Activated CD4-positive, CD25-positive, alpha-beta regulatory T cell (primary cell): ENCODE measurements around the gene ZNF740.
"Not testable (repeated sequence)": the region's sequence is repeated elsewhere in the genome, so short reads cannot be mapped to it uniquely, and the experiment has no call there.

Experiments used
- DNase-seq, 4 experiments: peaks; one replicate each; lab custom pipeline; 2025; lab: John Stamatoyannopoulos, UW

The ZNF740 gene

GRCh38 chr12:53195516-53196420 is 15.2 kb downstream of the ZNF740 start:
- DNase-seq, result no peak

GRCh38 chr12:53196486-53196885 is 16.0 kb downstream of the ZNF740 start:
- DNase-seq, result no peak

DNA sequence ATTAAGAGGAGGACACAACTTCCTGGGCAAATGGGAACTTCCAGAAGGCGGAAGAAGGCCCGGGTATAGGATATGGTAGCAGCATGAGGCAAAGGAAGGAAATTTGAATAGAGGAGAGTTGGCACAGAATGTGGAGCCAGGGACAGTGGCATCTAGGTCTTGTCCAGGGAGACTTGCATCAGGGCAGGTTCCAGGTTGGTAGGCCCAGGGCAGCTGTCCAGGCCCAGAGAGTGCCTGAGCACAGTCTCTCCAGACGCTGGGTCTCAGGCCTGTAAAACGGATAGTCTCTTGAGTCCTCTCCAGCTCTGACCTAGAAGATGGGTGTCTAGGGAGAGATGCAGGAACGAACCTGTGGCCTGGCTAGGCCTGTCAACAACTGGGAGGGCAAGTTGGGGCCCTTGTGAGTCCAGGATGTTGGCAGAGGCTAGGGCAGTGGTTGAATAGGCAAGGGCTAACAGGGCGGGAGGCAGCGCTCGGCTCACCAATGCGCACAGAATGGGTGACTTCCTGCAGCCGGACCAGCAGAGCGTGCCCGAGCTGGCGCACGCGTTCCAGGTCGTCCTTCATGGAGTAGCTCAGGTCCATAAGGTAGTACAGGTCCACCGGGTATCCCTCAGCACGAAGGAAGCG is 16.6 kb downstream of the ZNF740 start:
- no peak for DNase-seq

- DNase-seq, result no peak
Observed at GRCh38 chr12:53198486-53199110, 18.1 kb downstream of the ZNF740 start.

- DNase-seq, result no peak
Observed at GRCh38 chr12:53199700-53200099, 19.2 kb downstream of the ZNF740 start.

DNA sequence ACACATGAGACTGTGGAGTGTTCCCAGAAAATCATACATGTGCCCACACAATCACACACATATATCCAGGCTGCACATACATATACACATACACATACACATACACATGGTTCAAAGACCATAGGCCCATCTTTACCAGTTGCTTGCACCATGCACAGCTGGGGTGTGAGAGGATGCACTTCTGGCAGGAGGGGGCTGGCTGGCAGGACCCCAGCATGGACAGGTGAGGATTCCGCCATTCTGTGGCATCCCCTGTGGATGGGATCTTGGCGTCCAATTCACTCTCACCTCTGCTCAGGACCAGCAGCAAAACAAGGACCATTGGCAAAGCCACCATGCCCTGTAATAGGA is 19.6 kb downstream of the ZNF740 start:
- DNase-seq, result no peak

DNA sequence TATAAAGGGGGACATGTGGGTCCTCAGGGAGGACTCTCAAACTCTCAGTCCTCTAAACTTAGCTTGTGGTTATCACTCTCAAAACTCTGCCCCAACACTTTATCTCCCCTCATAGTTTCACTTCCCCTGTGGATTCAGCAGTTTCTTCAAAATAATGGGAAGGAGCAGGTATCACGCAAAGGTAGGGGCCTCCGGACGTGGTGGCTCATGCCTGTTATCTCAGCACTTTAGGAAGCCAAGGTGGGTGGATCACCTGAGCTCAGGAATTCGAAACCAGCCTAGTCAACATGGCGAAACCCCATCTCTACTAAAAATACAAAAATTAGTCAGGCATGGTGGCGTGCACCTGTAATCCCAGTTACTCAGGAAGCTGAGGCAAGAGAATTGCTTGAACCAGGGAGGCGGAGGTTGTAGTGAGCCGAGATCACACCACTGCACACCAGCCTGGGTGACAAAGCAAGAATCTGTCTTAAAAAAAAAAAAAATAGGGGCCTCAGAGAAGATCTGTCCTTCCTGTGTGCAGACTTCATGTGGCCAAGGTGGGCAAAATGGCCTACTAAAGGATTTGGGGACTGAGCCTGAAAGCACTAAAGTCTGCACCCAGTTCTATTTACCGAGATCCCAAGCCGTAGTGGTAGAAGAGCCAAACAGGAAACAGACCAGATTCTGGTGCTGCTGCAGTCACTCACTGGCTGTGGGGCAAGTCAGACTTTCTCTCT is 20.1 kb downstream of the ZNF740 start:
- DNase-seq, result no peak

- DNase-seq, result no peak
Observed at GRCh38 chr12:53201177-53201541, 20.6 kb downstream of the ZNF740 start.

DNA sequence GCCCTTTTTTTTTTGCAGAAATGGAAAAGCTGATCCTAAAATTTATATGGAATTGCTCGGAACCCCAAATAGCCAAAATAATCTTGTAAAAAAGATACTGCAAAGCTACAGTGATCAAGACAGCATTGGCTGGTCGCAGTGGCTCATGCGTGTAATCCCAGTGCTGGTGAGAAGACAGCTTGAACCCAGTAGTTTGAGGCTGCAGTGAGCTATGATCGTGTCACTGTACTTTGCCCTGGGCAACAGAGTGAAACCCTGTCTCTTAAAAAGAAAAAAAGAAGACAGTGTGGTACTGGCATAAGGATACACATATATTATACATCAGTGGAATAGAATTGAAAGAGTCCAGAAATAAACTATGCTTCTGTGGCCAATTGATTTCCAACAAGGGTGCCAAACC is 21.1 kb downstream of the ZNF740 start:
- no peak for DNase-seq

DNA sequence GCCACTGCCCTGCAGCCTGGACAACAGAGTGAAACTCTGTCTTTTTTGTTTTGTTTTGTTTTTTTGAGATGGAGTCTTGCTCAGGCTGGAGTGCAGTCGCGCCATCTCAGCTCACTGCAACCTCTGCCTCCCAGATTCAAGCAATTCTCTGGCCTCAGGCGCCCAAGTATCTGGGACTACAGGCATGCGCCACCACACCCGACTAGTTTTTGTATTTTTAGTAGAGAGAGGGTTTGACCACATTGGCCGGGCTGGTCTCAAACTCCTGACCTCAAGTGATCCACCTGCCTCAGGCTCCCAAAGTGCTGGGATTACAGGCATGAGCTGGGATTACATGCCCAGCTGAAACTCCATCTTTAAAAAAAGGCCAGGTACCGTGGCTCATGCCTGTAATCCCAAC is 21.8 kb downstream of the ZNF740 start:
- DNase-seq, result not testable (repeated sequence)

GRCh38 chr12:53204351-53204750 is 23.8 kb downstream of the ZNF740 start:
- no peak for DNase-seq

- DNase-seq, result peak in 3 of 4 experiments; percentile 18 to 37 (median 29)
Observed at GRCh38 chr12:53205747-53206419, 25.4 kb downstream of the ZNF740 start.

DNA sequence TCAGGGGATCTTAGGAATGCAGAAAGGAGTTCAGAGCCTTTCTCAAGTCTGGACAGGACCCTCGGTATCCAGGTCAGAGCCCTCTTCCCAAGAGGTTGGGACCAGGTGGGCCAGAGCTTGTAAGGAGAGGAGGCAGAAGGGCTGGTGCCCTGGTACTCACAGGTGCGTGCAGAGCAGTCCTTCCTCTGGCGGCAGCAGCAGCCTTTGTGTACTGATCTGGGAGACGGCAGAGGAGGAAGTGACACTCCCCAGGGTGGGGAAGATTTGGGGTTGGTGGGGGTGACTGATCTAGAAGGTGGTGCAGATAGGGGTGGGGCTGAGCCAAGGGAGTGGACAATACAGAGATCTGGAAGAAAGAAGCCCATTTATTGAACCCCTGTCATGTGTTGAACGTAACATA is 26.5 kb downstream of the ZNF740 start, which contains the start of gene ITGB7:
Gene ITGB7 (minus strand): TSS at position 210 of the 400 bp plus-strand sequence. CDS start 6,808 bp downstream, outside the sequence.
- peak in 2 of 4 experiments; percentile 43 for DNase-seq

DNA sequence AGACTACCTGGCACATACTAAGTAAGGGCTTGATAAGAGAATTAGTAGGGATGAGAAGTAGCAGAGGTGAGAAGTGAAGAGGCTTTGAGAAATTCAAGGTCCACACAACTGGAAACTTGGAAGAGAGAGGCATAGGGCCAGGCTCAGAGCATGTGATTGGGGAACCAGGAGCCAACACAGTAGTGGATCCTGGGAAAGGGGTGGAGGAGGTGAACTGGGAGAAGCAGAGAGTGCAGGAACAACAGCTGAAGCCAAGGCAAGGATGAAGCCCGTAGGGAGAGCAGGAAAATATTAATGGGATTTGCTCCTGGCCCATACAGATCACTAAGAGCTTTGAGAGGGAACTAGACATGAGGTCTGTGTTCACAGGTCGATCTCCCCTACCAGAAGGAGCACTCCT is 27.9 kb downstream of the ZNF740 start:
- DNase-seq, result no peak

- no peak for DNase-seq
Observed at GRCh38 chr12:53208877-53209463, 28.4 kb downstream of the ZNF740 start.

GRCh38 chr12:53210843-53211242 is 30.3 kb downstream of the ZNF740 start:
- no peak for DNase-seq

- DNase-seq, result no peak
Observed at GRCh38 chr12:53211476-53212381, 31.2 kb downstream of the ZNF740 start.

DNA sequence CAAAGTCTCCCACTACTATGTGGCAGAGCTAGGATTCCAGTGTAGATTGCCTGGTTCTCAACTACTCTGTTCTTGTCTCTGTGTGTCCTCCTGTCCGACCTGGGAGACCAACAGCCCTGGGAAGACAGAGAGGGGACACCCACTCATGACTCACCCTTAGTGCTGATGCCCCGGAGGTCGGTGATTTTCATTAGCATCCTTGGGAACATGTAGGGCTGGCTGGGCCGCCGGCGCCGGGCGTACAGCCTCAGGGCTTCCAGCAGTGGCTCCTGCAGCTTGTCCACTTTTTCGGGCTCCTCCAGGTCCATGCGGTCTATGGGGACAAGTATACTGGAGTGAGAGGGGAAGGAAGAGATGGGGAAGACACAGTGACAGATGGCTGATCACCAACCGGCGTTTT is 32.4 kb downstream of the ZNF740 start:
- DNase-seq, result no peak

GRCh38 chr12:53213348-53213747 is 32.8 kb downstream of the ZNF740 start:
- DNase-seq, result peak; percentile 71 to 80 (median 78)

GRCh38 chr12:53214221-53214620 is 33.7 kb downstream of the ZNF740 start:
- no peak for DNase-seq
